Kidney epithelial cell (primary cell): ENCODE data around the gene ST3GAL5. TPM values are rescaled to one million over a fixed set of nuclear protein-coding genes. Genes with fewer than 3 reads are reported as not detected.
"Not testable (repeated sequence)": the region's sequence is repeated elsewhere in the genome, so short reads cannot be mapped to it uniquely, and the experiment has no call there.

Experiments used
- DNase-seq: peaks from one replicate; pipeline ENCODE4 v3.0.0-alpha.2; 2010; ENCODE audit warnings: low read depth
- H3K27me3 ChIP-seq: 2 replicates; pipeline ENCODE4 v1.6.0; 2011; ENCODE audit warnings: low read length; ENCODE audit not compliant: control insufficient read depth, insufficient read depth
- H3K36me3 ChIP-seq: 2 replicates; pipeline ENCODE4 v1.5.1; 2011; ENCODE audit warnings: low read length; ENCODE audit not compliant: control insufficient read depth, insufficient read depth
- H3K4me3 ChIP-seq: 2 replicates; pipeline ENCODE4 v1.5.1; 2011; ENCODE audit warnings: low read depth, mild to moderate bottlenecking, control low read depth, low read length
- CTCF ChIP-seq: IDR thresholded peaks from 2 replicates; pipeline ENCODE4 v1.5.1; 2011; ENCODE audit warnings: mild to moderate bottlenecking, moderate library complexity, low read length, control low read depth, inconsistent platforms; ENCODE audit not compliant: insufficient read depth, poor library complexity, severe bottlenecking
- total RNA-seq: library from RNA; depleted of rRNA; stranded (reverse); fragments of >200 nt; gene quantifications from 2 replicates; pipeline ENCODE4 v1.2.3, GENCODE V29; 2015

Gene ST3GAL5
- total RNA-seq, 1 donor from 2014 or later, result 3.0 TPM

GRCh38 chr2:85899849-85900248 lies 11.1 kb upstream of the ST3GAL5 start:
- H3K36me3 ChIP-seq, result no peaks in the 10 kb centered on the region
- DNase-seq, result no peak
- no peak for TF ChIP-seq CTCF
- H3K4me3 ChIP-seq, result no peak overlapping the region
- no peaks in the 10 kb centered on the region for H3K27me3 ChIP-seq

GRCh38 chr2:85899284-85899683 lies 10.5 kb upstream of the ST3GAL5 start:
- no peak for TF ChIP-seq CTCF
- H3K36me3 ChIP-seq, result no peaks in the 10 kb centered on the region
- no peak for DNase-seq
- no peaks in the 10 kb centered on the region for H3K27me3 ChIP-seq
- no peak overlapping the region for H3K4me3 ChIP-seq

- no peak for TF ChIP-seq CTCF
- Histone ChIP-seq H3K4me3 (no peak overlapping the region), H3K36me3 (no peaks in the 10 kb centered on the region), H3K27me3 (no peaks in the 10 kb centered on the region)
- DNase-seq, result no peak
Measured at GRCh38 chr2:85898881-85899280, 10.1 kb upstream of the ST3GAL5 start.

GRCh38 chr2:85894554-85895278 lies 5.9 kb upstream of the ST3GAL5 start:
- DNase-seq, H3K4me3 ChIP-seq, H3K36me3 ChIP-seq, H3K27me3 ChIP-seq: not testable (repeated sequence)

GRCh38 chr2:85893428-85894258 lies 4.9 kb upstream of the ST3GAL5 start:
- H3K36me3 ChIP-seq, result no peaks in the 10 kb centered on the region
- no peak for DNase-seq
- no peak for TF ChIP-seq CTCF
- H3K4me3 ChIP-seq, result no peak overlapping the region
- H3K27me3 ChIP-seq, result no peaks in the 10 kb centered on the region

- DNase-seq, result no peak
- H3K4me3 ChIP-seq, result no peak overlapping the region
- H3K27me3 ChIP-seq, result no peaks in the 10 kb centered on the region
- TF ChIP-seq CTCF, result no peak
- H3K36me3 ChIP-seq, result no peaks in the 10 kb centered on the region
Measured at GRCh38 chr2:85892216-85892944, 3.6 kb upstream of the ST3GAL5 start.
